AG20443 (cell line): ENCODE measurements around the gene GTF2A2.

ENCODE experiments used
- DNase-seq: peaks from one replicate; pipeline ENCODE4 v3.0.0; 2012; ENCODE audit warnings: low spot score, mixed read lengths

The GTF2A2 gene

GRCh38 chr15:59605994-59606393 lies 51.3 kb downstream of the GTF2A2 start:
- DNase-seq = no peak

- no peak for DNase-seq
Observed at GRCh38 chr15:59598461-59598860, 58.9 kb downstream of the GTF2A2 start.

- DNase-seq = no peak
Observed at GRCh38 chr15:59596640-59597039, 60.7 kb downstream of the GTF2A2 start.

GRCh38 chr15:59595434-59595915 lies 61.8 kb downstream of the GTF2A2 start:
- no peak for DNase-seq

GRCh38 chr15:59594991-59595390 lies 62.3 kb downstream of the GTF2A2 start:
- DNase-seq = no peak

- DNase-seq = peak; percentile 56
Observed at GRCh38 chr15:59594493-59594942, 62.8 kb downstream of the GTF2A2 start.

GRCh38 chr15:59591356-59591755 lies 66.0 kb downstream of the GTF2A2 start:
- DNase-seq = no peak

- DNase-seq = no peak
Observed at GRCh38 chr15:59590027-59590426, 67.3 kb downstream of the GTF2A2 start.
